ENCODE measurements around the gene TBC1D14.
A peak's percentile ranks its signal among the peaks of the same experiment; 100 is the strongest.

Gene TBC1D14

DNA sequence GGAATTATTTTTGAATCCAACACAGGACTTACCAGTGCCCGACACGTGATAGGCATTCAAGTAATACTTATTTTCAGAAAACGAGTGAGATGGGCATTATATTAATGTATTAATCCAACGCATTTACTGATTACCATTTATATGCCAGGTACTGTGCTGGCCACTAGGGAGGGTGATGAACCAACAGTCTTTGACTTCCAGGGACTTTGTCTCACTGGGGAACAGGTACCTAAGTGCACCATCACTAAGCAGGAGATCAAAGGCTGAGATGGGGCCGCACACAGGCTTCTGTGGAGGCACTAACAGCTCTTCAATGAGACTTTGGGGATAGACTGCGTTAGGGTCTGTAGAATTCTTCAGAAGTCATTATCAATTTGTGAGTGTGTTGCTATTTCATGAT, 127.8 kb downstream of the TBC1D14 start:
- DNase-seq, result no peak

DNA sequence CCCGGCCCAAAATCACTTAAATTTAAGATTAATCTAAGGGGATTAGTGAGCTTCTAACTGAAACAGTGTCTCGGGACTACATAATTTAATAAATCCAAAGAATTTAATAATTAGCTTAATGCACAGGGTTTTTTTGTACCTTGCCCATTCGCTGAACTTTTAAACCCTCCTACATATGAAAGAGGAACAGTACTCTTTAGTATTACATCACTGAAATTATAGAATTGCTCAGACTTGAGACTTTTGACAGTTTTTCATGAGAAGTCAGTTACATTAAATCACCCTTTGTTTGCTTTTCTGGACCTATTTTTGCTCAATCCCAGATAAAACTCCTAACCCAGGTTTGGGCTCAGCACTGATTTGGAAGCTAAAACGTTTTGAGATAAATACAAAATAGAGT, 131.1 kb downstream of the TBC1D14 start:
- no peak for DNase-seq

- DNase-seq, result no peak
These were observed 131.6 kb downstream of the TBC1D14 start for GRCh38 chr4:7041246-7041645.

DNA sequence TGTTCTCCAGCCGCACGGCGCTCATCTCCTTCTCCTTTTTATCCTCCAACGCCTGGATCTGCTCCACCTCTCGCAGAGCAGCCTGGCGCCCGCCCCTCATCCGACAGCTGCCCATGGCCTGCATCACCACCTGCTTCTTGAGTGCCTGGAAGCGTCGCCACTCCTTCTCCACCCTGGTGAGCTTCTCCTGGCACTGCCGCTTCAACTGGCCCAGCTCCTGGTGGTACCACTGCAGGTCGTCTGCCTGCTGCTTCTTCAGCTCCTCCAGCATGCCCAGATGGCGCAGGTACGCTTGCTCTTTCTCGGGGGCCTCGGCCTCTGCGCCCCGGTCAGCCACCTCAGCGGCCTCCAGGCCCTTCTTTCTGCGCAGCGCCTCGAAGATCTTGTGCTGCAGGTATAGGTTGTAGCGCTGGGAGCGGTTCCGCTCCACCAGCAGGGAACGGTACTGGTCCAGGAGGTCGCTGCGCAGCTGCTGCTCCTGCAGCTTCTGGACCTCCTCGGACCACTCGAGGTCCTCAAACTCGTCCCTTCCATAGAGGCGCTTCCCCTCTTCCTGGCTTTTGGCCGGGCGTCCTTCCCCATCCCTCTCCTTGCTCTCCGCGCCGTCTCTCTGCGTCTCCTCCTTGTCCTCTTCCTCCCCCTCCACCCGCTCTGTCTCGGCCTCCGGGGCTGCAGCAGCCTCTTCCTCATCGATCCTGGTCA, 132.3 kb downstream of the TBC1D14 start:
- peak in 1 of 56 donors; percentile 49 for DNase-seq

DNA sequence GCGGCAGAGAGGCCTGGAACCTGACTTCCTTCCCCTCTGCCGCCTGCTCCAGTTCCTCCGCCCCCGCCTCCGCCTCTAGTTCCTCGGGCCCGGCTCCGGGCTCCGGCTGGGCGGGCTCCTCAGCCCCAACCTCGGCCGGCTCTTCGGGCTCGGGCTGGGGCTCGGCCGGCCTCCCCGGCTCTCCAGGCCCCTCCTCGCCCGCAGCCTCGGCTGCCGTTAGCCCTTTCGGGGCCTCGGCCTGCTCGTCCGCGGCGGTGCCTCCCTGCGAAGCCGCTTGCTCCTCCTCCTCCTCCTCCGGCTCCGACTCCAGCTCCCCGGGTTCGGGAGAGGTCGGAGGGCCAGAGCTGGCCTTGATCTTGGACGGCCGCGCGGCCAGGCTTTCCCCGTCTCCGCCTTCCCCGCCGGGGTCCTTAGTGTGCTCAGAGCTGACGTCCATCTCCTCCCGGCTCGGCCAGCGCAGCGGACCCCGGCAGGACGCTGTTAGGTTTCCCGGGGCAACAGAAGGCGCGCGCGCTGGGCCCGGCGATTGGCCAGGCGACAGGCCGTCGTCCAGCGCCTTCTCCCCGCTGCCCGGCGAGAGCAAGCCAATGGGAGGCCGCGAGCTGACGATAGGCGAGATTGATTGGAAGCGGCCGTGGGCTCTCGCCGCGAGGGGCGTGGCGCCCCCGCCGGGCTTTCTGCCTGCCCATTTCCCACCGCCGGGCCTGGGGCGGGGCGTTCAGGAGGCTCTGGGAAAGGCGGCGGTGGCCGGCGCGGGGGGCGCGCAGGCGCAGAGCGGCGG, 133.1 kb downstream of the TBC1D14 start:
- peak; percentile 71 to 98 (median 93) for DNase-seq

- DNase-seq, result peak in 18 of 56 donors; percentile 13 to 58 (median 46)
These were observed 133.9 kb downstream of the TBC1D14 start, which contains the start of gene TADA2B for GRCh38 chr4:7043284-7044136. TADA2B (plus strand) TSS chr4:7043372; CDS start chr4:7043580, 208 bp downstream.

DNA sequence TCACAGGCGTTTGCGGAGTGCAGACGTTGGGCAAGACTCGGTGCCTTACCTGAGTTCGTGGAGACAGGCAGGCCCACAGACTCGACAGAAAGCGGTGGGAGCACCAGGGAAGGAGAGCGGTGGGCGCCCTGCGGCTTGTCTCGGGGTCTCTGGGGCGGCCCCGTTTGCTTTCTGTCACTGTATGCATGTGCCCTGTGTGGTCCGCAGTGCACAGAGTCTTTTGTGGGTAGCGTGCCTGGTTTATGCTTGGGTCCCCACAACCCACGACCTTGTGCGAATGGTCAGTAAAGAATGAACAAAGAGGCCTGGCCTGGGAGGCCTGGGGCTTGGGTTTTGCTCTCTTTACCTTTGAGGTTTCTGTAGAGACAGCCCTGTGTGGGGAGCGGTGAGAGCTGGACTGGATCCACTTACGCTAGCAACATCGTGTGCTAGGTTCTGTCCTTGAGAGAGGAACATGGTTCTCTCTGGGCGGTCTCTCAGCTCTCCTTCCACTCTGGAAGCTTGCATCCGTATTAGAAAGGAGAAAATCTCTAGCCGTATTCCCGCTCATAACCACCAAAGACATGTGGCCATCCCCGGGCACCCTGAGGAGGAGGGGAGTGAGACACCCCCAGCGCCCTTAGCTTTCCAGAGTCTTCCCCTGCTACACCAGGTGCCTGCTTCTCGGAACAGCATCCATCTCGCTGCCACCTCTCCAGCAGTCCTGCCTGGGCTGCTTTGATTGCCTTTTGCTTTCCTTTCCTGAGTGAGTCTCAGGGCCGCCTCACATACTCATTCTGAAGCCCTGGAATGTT, 134.7 kb downstream of the TBC1D14 start:
- peak in 1 of 56 donors; percentile 18 for DNase-seq

DNA sequence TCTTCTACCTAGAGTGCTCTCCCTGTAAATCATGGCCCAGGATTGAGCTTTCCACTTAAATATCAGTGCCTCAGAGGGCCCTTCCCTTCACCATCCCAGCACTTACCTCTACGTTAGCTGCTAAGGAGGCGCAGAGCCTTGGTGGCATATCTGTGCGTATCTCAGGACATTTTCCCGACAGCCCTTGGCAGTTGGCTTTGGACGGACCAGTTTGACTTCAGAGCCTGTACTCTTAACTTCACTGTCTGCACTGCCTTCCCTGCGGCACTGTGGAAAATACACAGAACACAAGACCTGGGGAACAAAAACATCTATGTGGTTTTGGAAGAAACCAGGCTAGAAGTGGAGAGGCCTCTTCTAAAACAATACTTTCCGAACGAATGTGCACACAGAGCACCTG, 135.9 kb downstream of the TBC1D14 start:
- DNase-seq, result no peak

DNA sequence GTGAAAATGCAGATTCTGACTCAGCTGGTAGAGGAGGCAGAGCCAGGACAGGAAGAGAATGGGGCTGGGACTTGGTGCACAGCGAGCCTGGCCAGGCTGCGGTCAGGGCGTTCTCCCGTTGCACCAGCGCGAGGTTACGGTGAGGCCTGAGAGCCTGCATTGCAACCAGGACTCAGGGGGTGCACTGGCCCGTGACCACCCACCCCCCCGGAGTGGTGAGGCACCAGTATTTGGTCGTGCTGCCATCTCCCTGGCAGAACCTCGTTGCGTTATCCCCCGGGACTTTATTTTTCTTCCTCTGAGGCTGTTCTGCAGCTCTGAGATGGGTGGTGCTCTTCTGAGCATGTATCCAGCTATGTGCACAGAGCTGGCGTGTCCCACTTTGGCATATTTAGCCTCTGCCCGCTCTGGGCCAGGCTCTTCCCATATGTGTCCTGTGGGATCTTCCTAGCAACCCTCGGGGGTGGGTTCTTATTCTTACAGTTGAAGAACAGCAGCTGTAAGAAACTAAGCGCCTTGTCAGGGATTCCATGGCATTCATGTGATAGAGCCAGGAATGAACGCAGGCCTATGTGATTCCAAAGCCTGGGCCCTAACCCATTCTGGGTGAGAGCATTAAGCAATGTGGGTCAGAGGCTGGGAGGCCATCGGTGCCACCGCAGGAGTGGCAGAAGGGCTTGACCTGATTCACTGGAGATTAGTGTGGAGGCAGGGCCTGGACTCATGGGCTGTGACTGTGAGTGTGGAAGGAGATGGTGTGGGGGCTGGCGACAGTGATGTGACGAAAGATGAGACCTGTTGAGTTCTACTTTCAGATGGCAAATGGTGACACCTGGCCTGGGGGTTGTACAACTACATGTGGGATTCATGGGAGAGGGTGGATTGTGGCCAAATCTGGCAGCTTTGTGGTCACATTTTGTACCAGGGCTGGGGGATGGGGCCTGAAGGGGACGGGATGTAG, 136.6 kb downstream of the TBC1D14 start:
- no peak for DNase-seq

DNA sequence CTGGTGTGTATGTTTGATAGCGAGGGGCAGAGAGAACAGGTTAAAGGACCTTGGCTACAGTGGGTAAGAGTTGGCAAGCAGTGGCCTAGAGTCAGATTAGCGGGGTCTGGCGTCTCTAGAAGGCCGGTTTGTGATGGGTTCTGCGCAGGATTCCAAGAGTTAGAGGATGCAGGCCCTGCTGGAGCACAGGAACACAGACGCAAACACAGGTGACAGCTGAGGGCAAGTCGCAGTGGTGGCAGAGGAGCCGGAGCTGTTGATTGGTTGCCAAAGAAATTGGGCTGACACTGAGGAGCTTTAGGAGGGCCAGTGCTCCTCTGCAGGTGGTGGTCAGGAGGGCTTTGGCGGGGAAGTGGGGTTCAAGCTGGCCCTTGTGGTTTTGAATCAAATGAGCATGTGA, 137.3 kb downstream of the TBC1D14 start:
- DNase-seq, result no peak

GRCh38 chr4:7048642-7049041, 139.0 kb downstream of the TBC1D14 start:
- DNase-seq, result no peak

- no peak for DNase-seq
These were observed 139.7 kb downstream of the TBC1D14 start for GRCh38 chr4:7049295-7049694.

GRCh38 chr4:7049739-7050138, 140.1 kb downstream of the TBC1D14 start:
- DNase-seq, result no peak

DNA sequence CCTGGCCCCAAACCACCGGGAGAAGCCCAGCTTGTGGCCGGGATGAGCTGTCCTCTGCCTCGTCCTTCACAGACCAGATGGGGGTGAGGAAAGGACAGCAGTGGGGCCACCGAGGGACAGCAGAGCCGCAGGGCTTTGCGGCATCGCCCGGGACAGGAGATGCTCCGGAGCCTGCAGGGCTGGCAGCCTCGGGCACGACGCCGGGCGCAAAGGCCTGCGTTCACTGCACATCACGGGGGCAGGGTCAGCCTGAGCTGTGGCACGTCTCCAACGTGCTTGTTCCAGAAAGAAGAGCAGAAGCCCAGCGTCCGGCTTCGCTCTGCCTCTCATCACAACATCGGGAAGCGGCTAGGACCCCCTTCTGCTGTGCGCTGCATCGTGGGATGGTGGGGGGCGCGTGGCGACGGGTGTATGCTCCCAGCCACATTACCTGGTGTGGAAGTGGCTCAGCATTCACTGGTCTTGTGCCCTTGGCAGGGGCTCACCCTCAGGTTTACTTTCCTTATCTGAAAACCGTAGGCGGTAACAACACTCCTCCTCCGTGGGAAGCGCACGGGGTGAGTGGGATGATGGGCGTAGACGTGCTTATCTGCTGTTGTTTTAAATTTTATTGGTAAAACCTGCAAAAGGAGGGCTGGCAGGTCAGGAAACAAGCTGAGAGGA, 141.0 kb downstream of the TBC1D14 start:
- no peak for DNase-seq

- no peak for DNase-seq
These were observed 141.5 kb downstream of the TBC1D14 start for GRCh38 chr4:7051144-7051495.

DNA sequence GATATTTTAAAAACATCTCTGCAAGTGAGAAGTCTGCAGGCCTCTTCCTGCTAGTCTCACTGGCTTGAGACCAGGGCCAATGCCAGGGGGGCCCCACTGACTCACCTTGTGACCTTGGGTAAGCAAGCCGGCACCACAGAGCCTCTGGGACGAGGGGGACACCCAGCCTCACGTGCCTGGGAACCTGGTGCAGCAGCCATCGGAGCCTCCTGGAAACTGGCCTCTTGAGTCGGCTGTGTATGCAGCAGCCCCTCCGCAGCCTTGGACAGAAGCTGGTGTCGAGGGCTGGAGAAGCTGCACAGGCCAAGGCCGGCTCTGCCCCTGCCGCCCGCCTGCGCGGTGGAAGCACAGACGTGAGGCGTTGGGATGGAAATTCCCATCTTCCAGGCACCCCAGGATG, 142.3 kb downstream of the TBC1D14 start:
- DNase-seq, result no peak

DNA sequence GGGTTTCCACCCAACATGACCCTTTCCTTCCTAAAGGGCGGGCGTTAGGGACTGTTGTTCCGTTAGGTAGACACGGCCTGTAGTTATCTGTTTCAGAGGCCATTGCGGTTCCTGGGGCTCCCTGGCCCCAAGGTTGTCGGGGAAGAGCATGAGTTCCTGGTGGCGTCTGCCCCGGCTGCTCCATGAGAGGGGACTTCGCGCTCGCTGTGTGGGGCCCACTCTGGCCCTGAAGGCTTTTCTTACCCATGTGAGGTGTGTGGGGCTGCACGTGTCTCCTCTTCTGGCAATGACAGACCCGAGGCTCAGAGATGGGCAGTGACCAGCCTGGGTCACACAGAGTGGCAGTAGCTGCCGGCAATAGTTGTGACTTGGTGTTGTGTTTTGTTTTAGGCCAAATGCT, 142.7 kb downstream of the TBC1D14 start:
- DNase-seq, result no peak

- peak in 16 of 56 donors; percentile 8 to 47 (median 40) for DNase-seq
These were observed 143.5 kb downstream of the TBC1D14 start for GRCh38 chr4:7052923-7053715.

All from nucleus accumbens (tissue), 56 donors.